ENCODE results near the gene CSRNP3. TPM values are rescaled to one million over a fixed set of nuclear protein-coding genes. Genes with fewer than 3 reads are reported as not detected.
A peak's percentile ranks its signal among the peaks of the same experiment; 100 is the strongest.

Gene CSRNP3
- total RNA-seq, 3 donors from 2014 or later (not counting 1 experiment from before 2014, with no cell fraction given): not detected

- H3K4me1 ChIP-seq (ENCODE audit: control insufficient read depth, insufficient read depth, low read length): no peaks in the 10 kb centered on the region
- no peak overlapping the region for H3K27ac Mint-ChIP-seq
- no peak for TF ChIP-seq CTCF (IDR thresholded peaks at IDR 0.05)
- no peak overlapping the region for H3K4me3 Mint-ChIP-seq
- no peak overlapping the region for H3K27ac ChIP-seq (ENCODE audit: low read length)
- H3K27me3 Mint-ChIP-seq (ENCODE audit: low read depth in 2 of 2): peaks cover 7 to 16% of the 10 kb centered on the region in 2 donors
- H3K9me3 Mint-ChIP-seq: no peaks in the 10 kb centered on the region
- no peaks in the 10 kb centered on the region for H3K36me3 Mint-ChIP-seq
- H3K4me3 ChIP-seq (ENCODE audit: low read length): no peak overlapping the region
- whole genome bisulfite sequencing (ENCODE audit: insufficient coverage): 90% methylated on average over 2 of the region's 3 CpGs
- H3K27me3 ChIP-seq (ENCODE audit: control insufficient read depth, insufficient read depth, low read length): no peaks in the 10 kb centered on the region
- intact Hi-C loops (cut with micrococcal nuclease): no loop called here
- H3K36me3 ChIP-seq (ENCODE audit: control insufficient read depth, insufficient read depth, low read length): no peaks in the 10 kb centered on the region
- H3K9me3 ChIP-seq (ENCODE audit: control insufficient read depth, insufficient read depth, low read length): no peaks in the 10 kb centered on the region
- no peaks in the 10 kb centered on the region for H3K4me1 Mint-ChIP-seq
- DNase-seq (no peak), ATAC-seq (no peak)
Observed at GRCh38 chr2:165601928-165602521, 132.5 kb downstream of the CSRNP3 start.

- H3K9me3 Mint-ChIP-seq: no peaks in the 10 kb centered on the region
- intact Hi-C loops (cut with micrococcal nuclease): no loop called here
- no peaks in the 10 kb centered on the region for H3K9me3 ChIP-seq (ENCODE audit: control insufficient read depth, insufficient read depth, low read length)
- H3K27me3 Mint-ChIP-seq (ENCODE audit: low read depth in 2 of 2): peaks cover 10 to 30% of the 10 kb centered on the region in 2 donors
- TF ChIP-seq CTCF (IDR thresholded peaks at IDR 0.05): no peak
- DNase-seq (no peak), ATAC-seq (no peak)
- no peaks in the 10 kb centered on the region for H3K27me3 ChIP-seq (ENCODE audit: control insufficient read depth, insufficient read depth, low read length)
- H3K36me3 Mint-ChIP-seq: no peaks in the 10 kb centered on the region
- no peak overlapping the region for H3K27ac Mint-ChIP-seq
- H3K4me3 ChIP-seq (ENCODE audit: low read length): no peak overlapping the region
- WGBS (ENCODE audit: insufficient coverage): 85% methylated on average over 5 of the region's 6 CpGs
- H3K4me1 Mint-ChIP-seq: peaks cover 9 to 10% of the 10 kb centered on the region in 2 donors
- H3K36me3 ChIP-seq (ENCODE audit: control insufficient read depth, insufficient read depth, low read length): no peaks in the 10 kb centered on the region
- no peak overlapping the region for H3K27ac ChIP-seq (ENCODE audit: low read length)
- no peak overlapping the region for H3K4me3 Mint-ChIP-seq
- H3K4me1 ChIP-seq (ENCODE audit: control insufficient read depth, insufficient read depth, low read length): no peaks in the 10 kb centered on the region
Observed at GRCh38 chr2:165609672-165610071, 140.2 kb downstream of the CSRNP3 start.

GRCh38 chr2:165610591-165611029, 141.1 kb downstream of the CSRNP3 start:
- Mint-ChIP-seq H3K27ac (no peak overlapping the region), H3K4me1 (peaks cover 9 to 10% of the 10 kb centered on the region in 2 donors)
- DNase-seq: no peak

More at GRCh38 chr2:165610591-165611029, 141.1 kb downstream of the CSRNP3 start:
- intact Hi-C loops (cut with micrococcal nuclease): no loop called here
- H3K9me3 Mint-ChIP-seq: no peaks in the 10 kb centered on the region
- Histone ChIP-seq H3K27ac (ENCODE audit: low read length) (no peak overlapping the region), H3K4me3 (ENCODE audit: low read length) (no peak overlapping the region), H3K9me3 (ENCODE audit: control insufficient read depth, insufficient read depth, low read length) (no peaks in the 10 kb centered on the region), H3K27me3 (ENCODE audit: control insufficient read depth, insufficient read depth, low read length) (no peaks in the 10 kb centered on the region), H3K36me3 (ENCODE audit: control insufficient read depth, insufficient read depth, low read length) (no peaks in the 10 kb centered on the region), H3K4me1 (ENCODE audit: control insufficient read depth, insufficient read depth, low read length) (no peaks in the 10 kb centered on the region)
- H3K27me3 Mint-ChIP-seq (ENCODE audit: low read depth in 2 of 2): peaks cover 5 to 30% of the 10 kb centered on the region in 2 donors
- WGBS (ENCODE audit: insufficient coverage): 3% methylated on average over 6 of the region's 6 CpGs
- ATAC-seq: peak in 1 of 3 donors; percentile 47
- H3K36me3 Mint-ChIP-seq: no peaks in the 10 kb centered on the region
- TF ChIP-seq CTCF (IDR thresholded peaks at IDR 0.05): no peak
- H3K4me3 Mint-ChIP-seq: no peak overlapping the region
